SW480 (cell line): ENCODE results near the gene CKAP2L.

Experiments
- DNase-seq: peaks from one replicate; pipeline ENCODE4 v3.0.0-alpha.2; 2016; ENCODE audit warnings: low spot score

CKAP2L gene

GRCh38 chr2:112760149-112760548 lies 4.3 kb downstream of the CKAP2L start:
- DNase-seq = no peak

- no peak for DNase-seq
Measured at GRCh38 chr2:112758711-112759110, 5.7 kb downstream of the CKAP2L start.

- DNase-seq = no peak
Measured at GRCh38 chr2:112757265-112757664, 7.1 kb downstream of the CKAP2L start.

GRCh38 chr2:112756207-112756606 lies 8.2 kb downstream of the CKAP2L start:
- DNase-seq = no peak

- no peak for DNase-seq
Measured at GRCh38 chr2:112755444-112755843, 9.0 kb downstream of the CKAP2L start.

GRCh38 chr2:112754564-112754963 lies 9.8 kb downstream of the CKAP2L start:
- no peak for DNase-seq

GRCh38 chr2:112752667-112753066 lies 11.7 kb downstream of the CKAP2L start:
- no peak for DNase-seq

- DNase-seq = no peak
Measured at GRCh38 chr2:112751451-112752197, 12.8 kb downstream of the CKAP2L start.

GRCh38 chr2:112750560-112750843 lies 13.9 kb downstream of the CKAP2L start:
- no peak for DNase-seq

GRCh38 chr2:112749755-112750559 lies 14.5 kb downstream of the CKAP2L start:
- peak; percentile 69 for DNase-seq

- DNase-seq = no peak
Measured at GRCh38 chr2:112740527-112740926, 23.9 kb downstream of the CKAP2L start.

GRCh38 chr2:112737542-112738232 lies 26.7 kb downstream of the CKAP2L start:
- DNase-seq = no peak

GRCh38 chr2:112733871-112734270 lies 30.5 kb downstream of the CKAP2L start:
- DNase-seq = no peak

- DNase-seq = no peak
Measured at GRCh38 chr2:112733456-112733855, 31.0 kb downstream of the CKAP2L start.

GRCh38 chr2:112731479-112731878 lies 32.9 kb downstream of the CKAP2L start:
- no peak for DNase-seq

- no peak for DNase-seq
Measured at GRCh38 chr2:112730791-112731190, 33.6 kb downstream of the CKAP2L start.

- DNase-seq = no peak
Measured at GRCh38 chr2:112730216-112730615, 34.2 kb downstream of the CKAP2L start.

GRCh38 chr2:112728378-112729175 lies 35.8 kb downstream of the CKAP2L start:
- no peak for DNase-seq

GRCh38 chr2:112728029-112728362 lies 36.4 kb downstream of the CKAP2L start:
- no peak for DNase-seq

GRCh38 chr2:112727276-112728028 lies 37.0 kb downstream of the CKAP2L start:
- DNase-seq = no peak

GRCh38 chr2:112726487-112727190 lies 37.8 kb downstream of the CKAP2L start:
- peak; percentile 96 for DNase-seq
